Left lobe of liver (tissue), 2 donors: ENCODE data around the gene MRPS27. TPM values are rescaled to one million over a fixed set of nuclear protein-coding genes. Genes with fewer than 3 reads are reported as not detected.

Experiments
- ATAC-seq: fragments of 200-7000 bp; cut with Tn5 transposase; one replicate; pipeline ENCODE4 v1.9.1; 2020; ENCODE audit warnings: mild to moderate bottlenecking, moderate library complexity
- DNase-seq: peaks from one replicate; pipeline ENCODE4 v3.0.0-alpha.2; 2020; ENCODE audit warnings: low spot score
- total RNA-seq: library from RNA; stranded (reverse); gene quantifications from one replicate; pipeline ENCODE4 v1.2.1, GENCODE V29; 2021
- donor health status: DM: no; HTN: no; CAD: no; lungs with moderate emphysema.
- donor health status: DM: no; HTN: yes; CAD: no.

Gene MRPS27
- total RNA-seq, 1 donor from 2014 or later, result 23.9 TPM

GRCh38 chr5:72234868-72235267 is 85.2 kb downstream of the MRPS27 start:
- ATAC-seq, result no peak

GRCh38 chr5:72234265-72234700 is 85.8 kb downstream of the MRPS27 start:
- ATAC-seq, result no peak
- no peak for DNase-seq

More at GRCh38 chr5:72234868-72235267, 85.2 kb downstream of the MRPS27 start:
- DNase-seq, result no peak

- DNase-seq (no peak), ATAC-seq (no peak)
Measured at GRCh38 chr5:72233835-72234234, 86.2 kb downstream of the MRPS27 start.

GRCh38 chr5:72232838-72233237 is 87.2 kb downstream of the MRPS27 start:
- no peak for DNase-seq

GRCh38 chr5:72231991-72232703 is 87.9 kb downstream of the MRPS27 start:
- DNase-seq (no peak), ATAC-seq (no peak)

More at GRCh38 chr5:72232838-72233237, 87.2 kb downstream of the MRPS27 start:
- no peak for ATAC-seq

- ATAC-seq (no peak), DNase-seq (no peak)
Measured at GRCh38 chr5:72228960-72229359, 91.1 kb downstream of the MRPS27 start.

- no peak for DNase-seq
Measured at GRCh38 chr5:72226950-72227349, 93.1 kb downstream of the MRPS27 start.

GRCh38 chr5:72225741-72226140 is 94.3 kb downstream of the MRPS27 start:
- ATAC-seq (no peak), DNase-seq (no peak)

More at GRCh38 chr5:72226950-72227349, 93.1 kb downstream of the MRPS27 start:
- no peak for ATAC-seq

- no peak for DNase-seq
Measured at GRCh38 chr5:72224946-72225463, 95.0 kb downstream of the MRPS27 start.

GRCh38 chr5:72223371-72223770 is 96.7 kb downstream of the MRPS27 start:
- DNase-seq (no peak), ATAC-seq (no peak)

More at GRCh38 chr5:72224946-72225463, 95.0 kb downstream of the MRPS27 start:
- no peak for ATAC-seq

- ATAC-seq (no peak), DNase-seq (no peak)
Measured at GRCh38 chr5:72222521-72222920, 97.5 kb downstream of the MRPS27 start.

- ATAC-seq, result no peak
- no peak for DNase-seq
Measured at GRCh38 chr5:72221541-72221940, 98.5 kb downstream of the MRPS27 start.

- ATAC-seq (no peak), DNase-seq (no peak)
Measured at GRCh38 chr5:72221099-72221498, 98.9 kb downstream of the MRPS27 start.

GRCh38 chr5:72216756-72217155 is 103.3 kb downstream of the MRPS27 start:
- no peak for ATAC-seq
- no peak for DNase-seq

GRCh38 chr5:72214168-72214567 is 105.9 kb downstream of the MRPS27 start:
- ATAC-seq, result no peak

GRCh38 chr5:72213482-72213881 is 106.6 kb downstream of the MRPS27 start:
- no peak for ATAC-seq

More at GRCh38 chr5:72214168-72214567, 105.9 kb downstream of the MRPS27 start:
- no peak for DNase-seq

GRCh38 chr5:72212171-72212570 is 107.9 kb downstream of the MRPS27 start:
- no peak for DNase-seq
- no peak for ATAC-seq

More at GRCh38 chr5:72213482-72213881, 106.6 kb downstream of the MRPS27 start:
- no peak for DNase-seq

- no peak for DNase-seq
- ATAC-seq, result peak; percentile 49
Measured at GRCh38 chr5:72210888-72211678, 109.0 kb downstream of the MRPS27 start.

- ATAC-seq, result no peak
- no peak for DNase-seq
Measured at GRCh38 chr5:72209147-72210115, 110.6 kb downstream of the MRPS27 start.

GRCh38 chr5:72208324-72208926 is 111.6 kb downstream of the MRPS27 start:
- no peak for ATAC-seq
- no peak for DNase-seq
